Glomerular endothelial cell (primary cell): ENCODE measurements around the gene MT1H. TPM values are rescaled to one million over a fixed set of nuclear protein-coding genes. Genes with fewer than 3 reads are reported as not detected.

Source experiments
- DNase-seq: peaks from one replicate; pipeline ENCODE4 v3.0.0-alpha.2; 2011; ENCODE audit warnings: low read depth, low spot score; ENCODE audit errors: extremely low read depth
- total RNA-seq: library from RNA; depleted of rRNA; stranded (reverse); fragments of >200 nt; gene quantifications from 2 replicates; pipeline ENCODE4 v1.2.3, GENCODE V29; 2015

The MT1H gene
- total RNA-seq, 1 donor from 2014 or later: not detected

DNA sequence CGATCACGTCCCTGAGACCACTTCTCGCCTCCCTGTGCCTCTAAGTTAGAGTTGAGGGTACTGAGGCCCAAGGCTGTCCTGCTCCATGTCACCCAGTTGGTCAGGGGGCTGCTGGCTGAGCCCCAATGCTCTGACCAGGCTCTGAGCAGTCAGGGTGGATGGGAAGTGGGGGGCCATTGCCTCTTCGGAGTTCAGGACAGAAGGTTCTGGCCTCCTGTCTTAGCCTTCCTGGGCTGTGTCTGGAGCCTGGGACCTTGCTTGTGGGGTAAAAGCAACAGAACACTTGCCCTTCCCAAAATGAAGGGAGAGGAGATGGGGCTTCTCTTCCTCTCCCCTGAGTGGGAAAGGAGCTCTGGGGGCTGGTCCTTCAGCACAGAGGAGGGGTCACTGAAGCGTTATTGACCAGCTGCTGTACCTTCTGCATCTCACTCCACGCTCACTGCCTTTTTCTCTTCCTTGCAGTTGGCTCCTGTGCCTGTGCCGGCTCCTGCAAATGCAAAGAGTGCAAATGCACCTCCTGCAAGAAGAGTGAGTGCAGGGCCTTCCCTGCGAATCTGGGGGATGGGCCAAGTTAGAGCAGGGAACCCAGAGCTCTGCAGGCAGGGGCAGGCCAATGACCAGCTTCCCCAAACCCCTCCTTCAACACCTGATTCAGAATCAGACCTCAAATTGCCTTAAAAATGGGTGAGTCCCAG lies 13.2 kb downstream of the MT1H start:
- DNase-seq: no peak

DNA sequence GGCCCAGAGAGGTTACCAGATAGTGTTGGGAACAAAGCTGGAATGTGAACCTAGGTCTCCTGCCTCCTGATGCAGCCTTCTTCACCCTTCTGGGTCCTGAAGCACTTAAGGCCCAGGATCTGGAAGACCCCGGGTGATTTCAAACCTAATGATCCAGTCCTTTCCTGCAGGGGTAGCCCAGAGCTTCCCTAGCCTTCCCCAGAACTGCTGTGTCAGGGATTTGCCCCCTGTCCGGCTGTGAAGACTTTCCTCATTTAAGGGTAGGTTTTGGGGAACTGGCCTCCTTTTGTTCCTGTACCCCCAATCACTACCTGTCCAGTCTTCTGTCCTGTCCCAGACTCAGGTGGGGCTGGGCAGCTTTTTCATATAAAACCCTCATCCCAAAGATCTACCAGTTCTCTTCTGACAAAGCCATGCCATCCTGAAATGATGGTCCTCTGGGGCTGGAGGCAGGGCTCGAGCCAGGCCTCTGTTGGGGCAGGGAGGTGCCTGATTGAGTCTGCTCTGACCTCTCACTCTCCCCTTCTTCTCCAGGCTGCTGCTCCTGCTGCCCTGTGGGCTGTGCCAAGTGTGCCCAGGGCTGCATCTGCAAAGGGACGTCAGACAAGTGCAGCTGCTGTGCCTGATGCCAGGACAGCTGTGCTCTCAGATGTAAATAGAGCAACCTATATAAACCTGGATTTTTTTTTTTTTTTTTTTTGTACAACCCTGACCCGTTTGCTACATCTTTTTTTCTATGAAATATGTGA lies 14.0 kb downstream of the MT1H start:
- DNase-seq: no peak

DNA sequence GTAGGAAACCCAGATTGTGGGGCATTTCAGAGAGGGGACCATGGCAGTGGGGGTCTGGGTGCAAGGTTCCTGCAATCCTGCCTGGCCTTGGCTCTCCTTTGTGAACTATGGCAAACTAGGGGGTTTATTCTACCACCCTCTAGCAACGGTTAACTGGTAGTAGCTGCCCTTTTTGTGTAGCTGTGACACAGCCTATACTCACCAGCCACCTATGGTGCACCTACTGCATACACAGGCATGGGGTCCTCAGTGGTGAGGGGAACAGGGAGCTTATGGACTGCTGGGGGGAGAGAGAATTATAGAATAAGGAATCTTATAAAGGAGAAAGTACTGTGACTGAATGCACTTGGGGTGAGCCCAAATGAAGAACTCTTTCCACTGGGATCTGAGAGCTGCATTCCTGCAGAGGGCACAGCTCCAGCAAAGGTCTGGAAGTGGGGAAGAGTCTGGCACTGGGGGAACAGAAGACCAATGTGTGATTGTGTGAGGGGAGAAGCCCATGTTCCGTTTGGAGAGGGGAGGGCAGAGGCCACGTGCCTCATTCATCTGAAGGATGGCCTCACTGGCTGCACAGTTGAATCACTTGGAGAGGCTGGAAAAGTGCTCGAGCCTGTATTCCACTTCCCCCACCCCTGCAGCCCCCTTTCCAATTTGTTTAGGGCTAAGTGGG lies 14.8 kb downstream of the MT1H start:
- no peak for DNase-seq

DNA sequence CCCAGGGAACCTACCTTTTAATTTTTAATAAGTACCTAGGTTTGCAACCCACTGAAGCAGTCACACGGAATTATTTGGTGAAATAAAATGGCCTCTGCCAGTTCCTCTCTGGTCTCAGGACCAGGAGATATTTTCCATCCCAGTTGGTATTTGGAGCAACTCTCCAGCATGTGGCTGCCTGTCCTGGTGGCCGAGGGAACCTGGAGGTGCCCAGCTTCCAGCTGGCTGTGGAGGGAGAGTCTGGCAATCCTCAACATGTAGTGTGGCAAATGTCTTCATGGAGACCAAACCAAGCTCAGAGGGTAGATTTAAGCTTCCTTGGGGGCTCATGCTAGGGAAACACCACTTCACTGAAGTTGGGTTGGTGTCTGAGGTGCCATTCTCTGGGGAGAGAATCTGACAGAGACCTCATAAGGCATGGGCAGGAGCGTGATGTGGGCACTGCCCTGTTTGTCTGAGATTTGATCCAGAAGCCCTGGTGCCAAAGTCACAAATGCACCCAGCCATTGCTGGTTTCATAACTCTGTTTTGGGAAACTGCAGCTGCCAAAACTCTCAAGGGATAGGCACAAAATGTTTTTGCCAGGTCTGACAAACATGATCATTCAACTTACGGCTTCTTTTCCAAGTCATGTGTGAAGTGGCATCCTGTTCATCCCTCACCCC lies 15.4 kb downstream of the MT1H start:
- DNase-seq: no peak

DNA sequence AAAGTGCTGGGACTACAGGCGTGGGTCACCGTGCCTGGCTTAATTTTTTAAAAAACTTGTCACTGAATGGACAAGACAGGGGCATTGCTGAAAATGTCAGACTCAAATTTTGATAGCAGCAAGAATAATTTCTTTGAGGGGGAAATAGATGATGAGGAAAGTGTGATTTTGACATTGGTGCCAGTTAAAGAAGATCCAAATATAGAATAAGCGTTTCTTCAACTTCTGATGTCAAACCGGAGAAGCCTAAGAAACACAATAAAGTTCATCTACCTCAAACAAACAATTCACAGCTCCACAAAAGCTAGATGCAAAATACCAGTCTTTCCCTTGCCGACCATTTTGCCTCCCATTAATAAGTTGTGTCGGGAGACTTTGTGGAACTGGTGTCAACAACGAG lies 17.1 kb downstream of the MT1H start:
- no peak for DNase-seq

DNA sequence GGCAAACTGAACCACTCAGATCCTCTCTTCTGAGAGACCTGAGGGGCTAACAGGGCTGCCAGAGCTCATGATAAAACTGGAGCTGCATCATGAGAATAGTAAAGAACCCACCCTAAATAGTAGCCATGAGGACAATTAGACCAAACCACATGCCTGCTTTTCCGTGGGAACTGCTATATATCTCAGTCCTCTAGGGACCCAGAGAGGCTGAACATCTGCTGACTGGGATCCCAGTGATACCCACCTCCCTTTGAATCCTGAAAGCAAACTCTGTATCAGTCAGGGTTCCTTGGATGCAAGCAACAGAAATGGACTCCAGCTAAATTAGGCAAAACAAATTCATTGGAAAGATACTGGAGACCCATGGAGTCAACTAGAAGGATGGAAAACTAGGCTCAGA lies 19.1 kb downstream of the MT1H start:
- DNase-seq: no peak

DNA sequence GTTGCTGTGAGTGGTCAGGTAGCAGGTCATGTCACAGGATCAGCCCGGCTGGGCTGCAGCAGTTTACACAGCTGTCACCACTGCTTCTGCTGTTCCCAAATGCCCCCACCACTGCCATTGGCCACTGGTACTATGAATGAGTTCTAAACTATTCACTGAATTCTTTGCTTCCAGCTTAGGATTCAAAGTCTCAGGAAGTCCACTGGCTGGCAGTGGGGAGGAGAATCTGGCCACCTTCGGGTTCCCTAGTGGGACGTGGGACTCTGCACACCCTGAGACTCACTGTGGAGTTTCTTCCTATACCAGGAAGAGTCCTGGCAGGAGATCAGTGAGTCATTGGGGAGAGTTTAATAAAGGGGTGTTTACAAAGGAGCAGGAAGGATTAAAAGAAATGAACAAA lies 19.6 kb downstream of the MT1H start:
- DNase-seq: no peak

DNA sequence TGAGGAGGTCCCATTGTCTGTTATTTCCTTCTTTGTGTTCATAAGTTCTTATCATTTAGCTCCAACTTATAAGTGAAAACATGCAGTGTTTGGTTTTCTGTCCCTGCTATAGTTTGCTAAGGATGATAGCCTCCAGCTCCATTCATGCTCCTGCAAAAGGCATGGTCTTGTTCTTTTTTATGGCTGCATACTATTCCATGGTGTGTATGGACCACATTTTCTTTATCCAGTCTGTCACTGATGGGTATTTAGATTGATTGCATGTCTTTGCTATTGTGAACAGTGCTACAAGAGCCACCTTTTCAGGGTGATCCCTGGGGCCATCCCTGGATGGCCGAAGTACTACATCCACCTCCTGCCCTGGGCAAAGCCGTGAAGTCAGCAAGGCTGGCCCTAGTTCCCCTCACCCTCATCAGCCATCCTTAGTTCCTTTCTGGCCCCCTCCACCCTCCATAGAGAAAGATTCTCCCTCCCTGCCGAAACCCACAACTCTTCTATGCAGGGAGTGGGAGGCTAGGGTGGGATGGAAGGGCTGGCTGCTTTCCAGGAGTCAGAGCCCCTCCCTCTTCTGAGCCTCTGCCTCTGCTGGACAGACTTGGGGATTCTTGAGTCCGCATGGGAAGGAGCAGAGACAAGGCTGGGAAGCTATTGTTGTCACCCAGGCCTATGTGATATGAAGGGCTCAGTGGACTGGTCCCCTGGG lies 21.0 kb downstream of the MT1H start:
- no peak for DNase-seq

DNA sequence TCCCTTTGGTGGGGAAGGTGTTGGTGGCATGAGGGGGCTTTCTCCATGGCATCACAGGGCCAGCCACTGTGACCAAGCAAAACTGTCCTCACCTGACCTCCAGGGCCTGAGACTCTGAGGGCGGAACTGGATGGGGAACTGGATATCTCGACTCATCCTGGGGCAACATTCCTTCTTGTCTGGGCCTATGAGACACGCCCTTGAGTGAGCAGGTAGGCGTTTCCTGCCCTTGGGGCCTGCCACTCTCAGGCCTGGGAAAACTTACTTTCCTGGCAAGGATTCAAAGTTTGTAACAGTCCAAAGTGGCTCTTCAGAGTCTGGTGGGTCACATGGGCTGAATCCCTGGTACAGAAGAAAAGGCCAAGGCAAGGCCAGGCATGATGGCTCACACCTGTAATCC lies 22.3 kb downstream of the MT1H start:
- no peak for DNase-seq

DNA sequence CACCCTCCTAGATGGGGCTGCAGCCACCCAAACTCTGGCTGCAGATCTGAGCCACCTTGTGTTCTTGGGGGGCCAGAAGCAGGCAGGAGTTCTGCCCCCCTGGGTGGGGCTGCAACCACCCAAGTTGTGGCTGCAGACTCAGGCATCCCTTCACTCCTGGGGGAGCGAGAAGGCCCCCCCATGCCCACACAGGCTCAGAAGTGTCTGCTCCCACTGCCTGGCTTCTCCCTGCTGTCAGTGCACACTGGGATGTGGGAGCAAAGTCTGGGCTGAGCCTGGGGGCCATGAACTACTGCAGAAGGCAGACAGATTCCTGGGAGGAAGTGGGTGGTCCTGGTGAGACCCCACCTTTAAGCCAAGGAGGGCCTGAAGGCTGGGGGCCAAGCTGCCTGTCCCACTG lies 25.6 kb downstream of the MT1H start:
- DNase-seq: no peak

DNA sequence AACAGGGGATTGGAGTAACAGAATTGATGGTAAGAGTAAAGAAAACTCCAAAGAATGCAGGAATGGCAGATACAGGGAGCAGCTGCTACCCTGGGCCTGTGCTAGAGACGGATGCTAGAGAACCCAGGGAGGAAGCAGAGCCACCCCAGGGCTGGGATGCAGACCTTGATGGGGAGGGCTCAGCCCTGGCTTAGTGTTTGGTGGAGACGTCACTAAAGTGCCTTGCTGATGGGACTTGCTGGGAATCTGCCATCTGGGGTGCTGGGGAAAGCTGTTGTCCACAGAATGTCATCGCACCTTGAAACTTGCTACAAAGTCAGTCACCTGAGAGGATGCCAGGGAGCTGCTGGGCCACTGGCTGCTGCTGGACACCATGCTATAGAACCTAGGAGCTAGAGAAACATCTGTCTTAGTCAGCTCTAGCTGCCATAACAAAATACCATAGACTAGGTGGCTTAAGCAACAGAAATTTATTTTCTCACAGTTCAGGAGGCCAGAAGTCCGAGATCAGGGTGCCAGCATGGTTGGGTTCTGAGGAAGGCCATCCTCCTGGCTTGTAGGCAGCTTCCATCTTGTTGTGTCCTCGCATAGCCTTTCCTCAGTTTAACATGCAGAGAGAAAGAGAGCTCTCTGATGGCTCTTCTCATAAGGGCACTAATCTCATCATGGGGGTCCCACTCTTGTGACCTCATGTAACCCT lies 28.0 kb downstream of the MT1H start:
- DNase-seq: no peak

DNA sequence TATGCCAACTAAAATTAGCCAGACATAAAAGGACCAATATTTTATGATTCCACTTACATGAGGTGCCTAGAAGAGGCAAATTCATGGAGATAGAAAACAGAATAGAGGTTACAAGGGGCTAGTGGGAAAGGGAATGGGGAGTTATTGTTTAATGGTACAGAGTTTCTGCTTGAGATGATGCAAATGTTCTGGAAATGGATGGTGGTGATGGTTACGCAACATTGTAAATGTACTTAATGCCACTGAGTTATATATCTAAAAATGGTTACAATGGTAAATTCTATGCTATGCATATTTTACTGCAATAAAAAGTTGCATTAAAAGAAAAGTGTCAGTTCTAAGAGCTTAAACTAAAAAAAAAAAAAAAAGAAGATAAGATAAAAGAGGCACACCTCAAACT lies 30.6 kb downstream of the MT1H start:
- DNase-seq: no peak

DNA sequence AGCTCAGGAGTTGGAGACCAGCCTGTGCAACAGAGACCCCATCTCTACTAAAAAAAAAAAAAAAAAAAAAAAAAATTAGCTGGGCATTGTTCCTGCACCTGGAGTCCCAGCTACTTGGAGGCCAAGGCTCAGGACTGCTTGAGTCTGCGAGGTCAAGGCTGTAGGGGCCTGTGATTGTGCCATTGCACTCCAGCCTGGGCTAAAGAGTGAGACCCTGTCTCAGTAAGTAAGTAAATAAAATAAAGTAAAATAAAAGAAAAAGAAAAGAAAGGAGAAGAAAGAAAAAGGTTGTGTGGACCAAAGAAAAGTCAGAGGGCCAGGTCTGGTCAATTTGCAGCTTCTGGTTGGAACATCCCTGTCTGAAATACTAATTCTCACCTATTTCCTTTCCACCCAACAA lies 31.0 kb downstream of the MT1H start:
- DNase-seq: no peak

DNA sequence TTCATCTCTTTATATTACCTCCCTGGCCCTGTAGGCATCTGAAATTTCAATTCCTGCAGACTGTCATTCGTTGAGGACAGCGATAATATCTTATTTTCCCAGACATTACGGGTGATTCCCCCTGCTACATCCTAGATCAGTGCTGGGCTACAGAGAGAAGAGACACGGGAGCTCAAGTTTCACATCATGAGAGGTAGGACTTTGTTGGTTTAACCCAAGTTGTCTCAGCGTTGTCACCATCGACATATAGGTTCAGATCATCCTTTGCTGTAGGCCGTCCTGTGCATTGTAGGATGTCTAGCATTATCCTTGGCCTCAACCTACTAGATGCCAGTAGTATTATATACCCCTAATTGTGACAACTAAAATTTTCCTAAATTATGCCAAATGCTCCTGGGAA lies 31.9 kb downstream of the MT1H start:
- DNase-seq: no peak

DNA sequence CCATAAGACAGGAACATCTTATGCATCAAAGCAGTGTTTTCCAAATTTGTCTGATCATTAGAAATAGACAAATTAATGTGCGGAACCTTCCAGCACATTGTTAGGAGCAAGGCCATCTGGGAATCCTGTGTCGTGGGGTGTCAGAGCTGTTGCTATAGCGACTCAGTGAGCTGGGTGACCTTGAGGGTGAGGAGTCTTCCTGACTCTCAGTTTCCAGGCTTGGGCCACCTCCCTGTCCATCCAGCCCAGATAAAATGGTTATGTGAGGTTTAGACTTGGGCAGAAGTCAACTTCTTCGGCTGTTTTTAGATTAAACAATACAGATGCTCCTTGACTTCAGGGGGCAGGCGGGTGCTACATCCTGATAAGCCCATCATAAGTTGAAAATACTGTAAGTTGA lies 33.2 kb downstream of the MT1H start:
- no peak for DNase-seq

DNA sequence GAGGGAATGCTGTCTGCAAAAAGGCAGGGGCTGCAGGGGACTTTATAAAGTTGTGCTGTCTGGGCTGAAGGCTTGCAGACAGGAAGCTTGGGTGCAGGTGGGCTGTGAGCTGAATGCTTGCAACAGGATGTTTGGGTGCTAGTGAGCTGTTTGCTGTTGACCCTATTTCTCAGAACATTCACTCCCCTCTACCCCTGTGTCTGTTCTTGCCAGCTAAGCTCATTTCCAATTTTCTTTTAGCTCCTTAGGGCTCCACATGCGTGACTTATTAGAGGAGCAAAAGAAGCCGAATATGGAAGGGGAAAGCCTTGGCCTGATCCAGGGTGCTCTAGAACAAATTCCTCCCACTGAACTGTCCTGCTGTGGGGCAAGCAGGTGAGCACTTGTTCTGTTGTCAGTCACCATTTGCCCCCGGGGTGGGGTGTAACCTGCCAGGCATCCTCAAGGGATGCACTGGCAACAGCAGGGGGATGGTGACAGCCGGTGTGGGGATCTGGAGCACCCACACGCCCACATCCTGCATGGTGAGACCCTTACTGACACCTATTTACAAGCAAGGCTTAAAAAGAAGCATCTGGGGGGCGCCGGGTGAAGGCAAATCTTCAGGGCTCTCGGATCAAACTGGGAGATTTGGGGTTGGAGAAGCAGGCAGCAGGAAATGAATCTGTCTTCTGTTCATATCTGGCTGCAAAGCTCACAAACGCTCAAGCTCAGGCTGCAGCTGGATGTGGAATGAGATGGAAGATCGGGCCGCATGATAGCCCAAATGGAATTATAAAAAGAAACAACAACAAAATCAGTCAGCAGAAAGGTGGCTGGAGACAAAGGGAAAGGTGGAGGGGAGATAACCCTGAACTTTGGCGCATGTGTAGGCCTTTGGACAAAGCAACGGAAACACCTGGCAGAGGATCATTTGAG lies 39.2 kb downstream of the MT1H start:
- no peak for DNase-seq

DNA sequence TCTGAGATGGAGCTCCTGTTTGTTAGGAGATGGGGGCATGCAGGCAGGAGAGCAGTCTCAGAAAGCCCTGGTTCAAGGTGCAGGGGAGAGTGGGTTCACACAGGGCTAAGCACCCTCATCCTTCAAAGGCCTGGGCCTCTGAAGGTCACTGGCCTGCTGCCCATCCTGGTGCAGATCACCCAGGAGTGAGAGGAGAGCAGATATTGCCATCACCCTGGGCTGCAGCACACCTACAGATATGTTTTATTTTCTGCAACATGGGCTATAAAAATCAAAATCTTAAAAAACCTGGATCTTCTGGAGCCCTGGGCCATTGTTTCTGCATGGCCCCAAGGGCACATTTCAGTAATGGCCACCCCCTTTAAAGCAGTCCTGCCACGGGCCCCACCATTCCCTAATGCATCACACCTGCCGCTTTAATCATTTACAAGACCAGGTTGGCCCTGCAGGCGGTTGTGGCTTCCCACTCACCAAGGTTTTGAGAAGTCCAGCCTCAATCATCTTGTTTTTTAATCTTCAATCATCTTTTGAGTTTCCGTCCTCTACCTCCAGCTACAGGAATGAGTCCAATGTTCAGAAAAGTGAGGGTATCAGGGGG lies 39.9 kb downstream of the MT1H start:
- no peak for DNase-seq

DNA sequence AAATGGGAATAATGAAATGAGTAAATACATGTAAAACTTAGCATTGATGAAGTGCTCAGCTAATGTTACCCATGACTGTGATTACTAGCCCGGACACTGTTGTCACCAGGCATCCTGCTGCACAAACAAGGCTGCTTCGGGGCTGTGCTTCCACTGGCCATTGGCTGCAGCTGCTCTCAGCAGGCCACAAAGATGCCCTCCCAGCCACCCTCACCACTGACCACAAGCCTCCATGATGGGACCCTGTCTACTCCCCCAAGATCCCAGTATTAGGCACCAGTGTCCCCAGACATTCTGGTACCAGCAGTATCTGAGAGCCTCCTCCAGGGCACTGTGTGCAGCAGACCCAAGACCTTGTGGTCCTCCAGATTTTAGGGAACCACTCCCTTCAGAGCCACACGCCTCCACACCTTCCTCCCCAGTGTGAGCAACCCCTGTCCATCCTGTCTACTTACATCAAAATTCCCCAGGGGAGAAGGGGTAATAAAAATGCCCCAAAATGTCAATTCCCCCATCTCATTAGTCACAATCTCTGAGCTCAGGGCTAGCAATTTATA lies 40.6 kb downstream of the MT1H start:
- DNase-seq: no peak

DNA sequence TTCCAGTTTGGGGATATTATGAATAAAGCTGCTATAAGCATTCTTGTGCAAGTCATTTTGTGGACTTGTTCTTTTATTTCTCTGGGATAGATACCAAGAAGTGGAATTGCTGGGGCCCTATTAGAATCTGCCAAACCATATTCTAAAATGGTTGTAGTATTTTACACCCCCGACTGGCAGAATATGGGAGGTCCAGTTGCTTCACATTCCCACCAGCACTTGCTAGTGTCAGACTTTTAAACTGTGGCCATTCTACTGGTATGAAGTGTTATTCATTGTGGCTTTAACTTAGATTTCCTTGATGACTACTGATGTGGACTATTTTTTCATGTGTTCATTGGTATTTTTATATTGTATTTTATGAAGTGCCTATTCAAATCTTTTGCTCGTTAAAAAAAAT lies 42.2 kb downstream of the MT1H start:
- no peak for DNase-seq
